ENCODE results near the gene ZNF335.

The ZNF335 gene

GRCh38 chr20:46012921-46013320 is 40.9 kb upstream of the ZNF335 start:
- no peaks in the 10 kb centered on the region for H3K36me3 ChIP-seq (ENCODE audit: insufficient read depth)
- H3K4me3 ChIP-seq (IDR thresholded peaks at IDR 0.05; ENCODE audit: insufficient read depth, low read depth, low read length) = no peak overlapping the region
- H2AFZ ChIP-seq (ENCODE audit: low read depth) = no peak overlapping the region
- no peaks in the 10 kb centered on the region for H3K79me2 ChIP-seq (ENCODE audit: insufficient read depth, low read depth)
- H3K4me2 ChIP-seq = no peak overlapping the region
- H3K4me1 ChIP-seq (ENCODE audit: low read depth, poor library complexity, severe bottlenecking) = peaks cover 22% of the 10 kb centered on the region
- no peak overlapping the region for H3K27ac ChIP-seq
- no peak for TF ChIP-seq CTCF (conservative IDR thresholded peaks at IDR 0.05; ENCODE audit: low read depth, low read length)
- peaks cover 4% of the 10 kb centered on the region; the same call in 1 of the 2 replicates for H3K27me3 ChIP-seq (ENCODE audit: insufficient read depth, low read depth)
- H3K9ac ChIP-seq = no peak overlapping the region
- H4K20me1 ChIP-seq (ENCODE audit: insufficient read depth) = no peaks in the 10 kb centered on the region

- H3K4me2 ChIP-seq = no peak overlapping the region
- peak; percentile 62 for TF ChIP-seq CTCF (conservative IDR thresholded peaks at IDR 0.05; ENCODE audit: low read depth, low read length)
- no peak overlapping the region for H3K9ac ChIP-seq
- no peak overlapping the region for H3K27ac ChIP-seq
- peaks cover 4% of the 10 kb centered on the region; the same call in 1 of the 2 replicates for H3K27me3 ChIP-seq (ENCODE audit: insufficient read depth, low read depth)
- no peak overlapping the region for H3K4me3 ChIP-seq (IDR thresholded peaks at IDR 0.05; ENCODE audit: insufficient read depth, low read depth, low read length)
- no peaks in the 10 kb centered on the region for H3K79me2 ChIP-seq (ENCODE audit: insufficient read depth, low read depth)
- H2AFZ ChIP-seq (ENCODE audit: low read depth) = no peak overlapping the region
- no peaks in the 10 kb centered on the region for H3K36me3 ChIP-seq (ENCODE audit: insufficient read depth)
- H3K4me1 ChIP-seq (ENCODE audit: low read depth, poor library complexity, severe bottlenecking) = peaks cover 33% of the 10 kb centered on the region
- no peaks in the 10 kb centered on the region for H4K20me1 ChIP-seq (ENCODE audit: insufficient read depth)
These were observed 39.9 kb upstream of the ZNF335 start for GRCh38 chr20:46011631-46012482.

GRCh38 chr20:46010491-46011391 is 38.7 kb upstream of the ZNF335 start:
- no peaks in the 10 kb centered on the region for H3K36me3 ChIP-seq (ENCODE audit: insufficient read depth)
- no peaks in the 10 kb centered on the region for H3K79me2 ChIP-seq (ENCODE audit: insufficient read depth, low read depth)
- H2AFZ ChIP-seq (ENCODE audit: low read depth) = no peak overlapping the region
- no peaks in the 10 kb centered on the region for H4K20me1 ChIP-seq (ENCODE audit: insufficient read depth)
- H3K27me3 ChIP-seq (ENCODE audit: insufficient read depth, low read depth) = peaks cover 4% of the 10 kb centered on the region; the same call in 1 of the 2 replicates
- H3K9ac ChIP-seq = no peak overlapping the region
- no peak overlapping the region for H3K4me3 ChIP-seq (IDR thresholded peaks at IDR 0.05; ENCODE audit: insufficient read depth, low read depth, low read length)
- no peak for TF ChIP-seq CTCF (conservative IDR thresholded peaks at IDR 0.05; ENCODE audit: low read depth, low read length)
- H3K4me1 ChIP-seq (ENCODE audit: low read depth, poor library complexity, severe bottlenecking) = peaks cover 35% of the 10 kb centered on the region
- H3K4me2 ChIP-seq = no peak overlapping the region
- H3K27ac ChIP-seq = no peak overlapping the region

- peaks cover 4% of the 10 kb centered on the region; the same call in 1 of the 2 replicates for H3K27me3 ChIP-seq (ENCODE audit: insufficient read depth, low read depth)
- H3K79me2 ChIP-seq (ENCODE audit: insufficient read depth, low read depth) = no peaks in the 10 kb centered on the region
- no peaks in the 10 kb centered on the region for H3K36me3 ChIP-seq (ENCODE audit: insufficient read depth)
- H2AFZ ChIP-seq (ENCODE audit: low read depth) = no peak overlapping the region
- no peak overlapping the region for H3K4me2 ChIP-seq
- no peak overlapping the region for H3K9ac ChIP-seq
- H3K4me3 ChIP-seq (IDR thresholded peaks at IDR 0.05; ENCODE audit: insufficient read depth, low read depth, low read length) = no peak overlapping the region
- H3K4me1 ChIP-seq (ENCODE audit: low read depth, poor library complexity, severe bottlenecking) = peaks cover 44% of the 10 kb centered on the region
- H3K27ac ChIP-seq = no peak overlapping the region
- no peak for TF ChIP-seq CTCF (conservative IDR thresholded peaks at IDR 0.05; ENCODE audit: low read depth, low read length)
- H4K20me1 ChIP-seq (ENCODE audit: insufficient read depth) = no peaks in the 10 kb centered on the region
These were observed 37.8 kb upstream of the ZNF335 start for GRCh38 chr20:46009816-46010215.

Measured in KMS-11 (cell line).